HepG2 (cell line): Measurements from ENCODE around the gene SCAMP3. TPM values are rescaled to one million over a fixed set of nuclear protein-coding genes. Genes with fewer than 3 reads are reported as not detected.
A peak's percentile ranks its signal among the peaks of the same experiment; 100 is the strongest.

Experiments used
- CAMTA2 ChIP-seq: sonication (generic); formaldehyde crosslinking; IDR thresholded peaks from 2 replicates; pipeline ENCODE4 v1.4.0; 2020; ENCODE audit warnings: mild to moderate bottlenecking, missing genetic modification reagents, borderline replicate concordance
- SRSF1 ChIP-seq: fragments of 200-400 bp; formaldehyde crosslinking; optimal IDR thresholded peaks from 2 replicates; pipeline ENCODE3; 2017; ENCODE audit warnings: mild to moderate bottlenecking, low read depth, low read length, moderate library complexity
- ZNF10 ChIP-seq: sonication (generic); formaldehyde crosslinking; IDR thresholded peaks from 2 replicates; pipeline ENCODE4 v1.4.0; 2020; ENCODE audit warnings: mild to moderate bottlenecking, low read depth, missing genetic modification reagents, borderline replicate concordance
- ZNF138 ChIP-seq: sonication (generic); formaldehyde crosslinking; IDR thresholded peaks from 2 replicates; pipeline ENCODE4 v1.5.0; 2020; ENCODE audit warnings: mild to moderate bottlenecking, low read depth, missing genetic modification reagents
- ZNF563 ChIP-seq: sonication (generic); formaldehyde crosslinking; IDR thresholded peaks from 2 replicates; pipeline ENCODE4 v1.8.0; 2022; ENCODE audit warnings: mild to moderate bottlenecking, moderate library complexity, missing genetic modification reagents
- ZNF839 ChIP-seq: sonication (generic); formaldehyde crosslinking; IDR thresholded peaks from 2 replicates; pipeline ENCODE4 v1.4.0; 2020; ENCODE audit warnings: missing genetic modification reagents, mild to moderate bottlenecking, borderline replicate concordance
- polyA plus RNA-seq, 8 experiments: library from polyadenylated mRNA; depleted of rRNA in 3 of 8; stranded (reverse) in 7 of 8; unstranded in 1 of 8; fragments of >200 nt; fragmentation: Illumina TruSeq in 4 of 8; extraction: Trizol in 4 of 8; gene quantifications; 2 replicates each; pipeline versions ENCODE4 v1.2.1 to v1.2.3, GENCODE V29; 2011 to 2016; ENCODE audit warnings: low read depth in 4 of 8, missing spikeins in 1 of 8, mixed read lengths in 1 of 8; ENCODE audit not compliant: insufficient read depth in 1 of 8
- total RNA-seq, 5 experiments: library from RNA; depleted of rRNA; stranded (reverse); fragments of >200 nt; fragmentation: Illumina TruSeq; extraction: Trizol; gene quantifications; 2 replicates each; pipeline ENCODE4 v1.2.3, GENCODE V29; 2016; ENCODE audit warnings: low read depth in 1 of 5
- TF ChIP-seq, protein P1 (sequence below), 2 experiments: sonication (generic) in 1 of 2; formaldehyde crosslinking in 1 of 2; IDR thresholded peaks; 2 replicates each; pipeline versions ENCODE4 v1.6.1 to v1.9.0; 2014 to 2022; ENCODE audit warnings: antibody characterized with exemption in 1 of 2, borderline replicate concordance in 1 of 2, inconsistent platforms in 1 of 2, low read depth in 1 of 2, missing genetic modification reagents in 1 of 2
- TF ChIP-seq, protein P2 (sequence below): IDR thresholded peaks from 2 replicates; pipeline ENCODE4 v1.4.0; 2020; ENCODE audit warnings: mild to moderate bottlenecking, missing genetic modification reagents
- TF ChIP-seq, protein P3 (sequence below): sonication (generic); formaldehyde crosslinking; IDR thresholded peaks from 2 replicates; pipeline ENCODE4 v1.5.1; 2020; ENCODE audit warnings: missing genetic modification reagents, mild to moderate bottlenecking, borderline replicate concordance

SCAMP3 gene
- total and polyA plus RNA-seq, 2 of the 13 experiments (the other 11 are each of a cell fraction or from before 2014, with no cell fraction given) = 46.8 to 83.3 TPM

DNA sequence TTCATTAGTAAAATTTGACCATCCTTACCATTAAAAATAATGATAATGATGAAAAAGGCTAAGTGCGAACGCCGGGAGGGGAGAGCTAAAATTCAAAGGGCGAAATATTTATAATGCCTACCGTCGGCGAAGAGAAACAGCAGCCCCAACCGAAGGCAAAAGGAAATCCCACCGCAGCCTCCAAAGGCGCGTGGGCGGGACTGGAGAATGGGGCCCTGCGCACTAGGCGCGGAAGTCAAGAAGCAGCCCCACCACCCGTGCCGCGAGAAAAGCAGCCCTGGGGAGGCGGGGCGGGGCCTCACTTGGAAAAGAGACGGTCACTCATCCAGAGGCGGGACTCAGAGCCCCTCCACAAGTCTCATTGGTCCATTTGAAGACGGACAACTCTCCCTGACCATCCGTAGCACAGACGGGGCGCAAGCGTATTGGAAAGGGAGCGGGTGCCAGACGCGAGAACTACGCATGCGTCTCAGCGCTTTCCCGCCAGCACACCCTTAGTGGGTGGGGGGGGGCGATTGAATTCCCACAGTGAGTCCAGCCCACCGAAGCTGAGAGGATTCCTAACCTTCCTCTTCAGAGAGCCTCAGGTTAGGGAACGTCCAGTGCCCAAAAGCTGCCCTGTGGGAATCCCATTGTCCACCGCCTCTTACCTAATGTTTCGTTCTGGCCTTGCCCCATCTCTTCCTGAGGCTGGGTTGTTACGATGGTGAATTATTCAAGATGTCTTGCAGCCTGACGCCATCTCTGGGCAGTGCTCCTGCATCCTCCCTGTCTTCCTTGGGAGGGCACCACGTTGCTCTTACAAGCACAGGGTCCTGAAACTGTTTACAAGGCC is 34.7 kb downstream of the SCAMP3 start (continued):
- TF ChIP-seq ZNF138 = no peak
- no peak for TF ChIP-seq CAMTA2 (CRISPR knock-in tag)
- peak; percentile 60; the same call in 1 of the 2 replicates for TF ChIP-seq ZNF563 (CRISPR knock-in tag)
- TF ChIP-seq, protein P1, sequence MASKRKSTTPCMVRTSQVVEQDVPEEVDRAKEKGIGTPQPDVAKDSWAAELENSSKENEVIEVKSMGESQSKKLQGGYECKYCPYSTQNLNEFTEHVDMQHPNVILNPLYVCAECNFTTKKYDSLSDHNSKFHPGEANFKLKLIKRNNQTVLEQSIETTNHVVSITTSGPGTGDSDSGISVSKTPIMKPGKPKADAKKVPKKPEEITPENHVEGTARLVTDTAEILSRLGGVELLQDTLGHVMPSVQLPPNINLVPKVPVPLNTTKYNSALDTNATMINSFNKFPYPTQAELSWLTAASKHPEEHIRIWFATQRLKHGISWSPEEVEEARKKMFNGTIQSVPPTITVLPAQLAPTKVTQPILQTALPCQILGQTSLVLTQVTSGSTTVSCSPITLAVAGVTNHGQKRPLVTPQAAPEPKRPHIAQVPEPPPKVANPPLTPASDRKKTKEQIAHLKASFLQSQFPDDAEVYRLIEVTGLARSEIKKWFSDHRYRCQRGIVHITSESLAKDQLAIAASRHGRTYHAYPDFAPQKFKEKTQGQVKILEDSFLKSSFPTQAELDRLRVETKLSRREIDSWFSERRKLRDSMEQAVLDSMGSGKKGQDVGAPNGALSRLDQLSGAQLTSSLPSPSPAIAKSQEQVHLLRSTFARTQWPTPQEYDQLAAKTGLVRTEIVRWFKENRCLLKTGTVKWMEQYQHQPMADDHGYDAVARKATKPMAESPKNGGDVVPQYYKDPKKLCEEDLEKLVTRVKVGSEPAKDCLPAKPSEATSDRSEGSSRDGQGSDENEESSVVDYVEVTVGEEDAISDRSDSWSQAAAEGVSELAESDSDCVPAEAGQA (IDR thresholded peaks at IDR 0.05; ENCODE audit: low read depth) = no peak
- TF ChIP-seq, protein P1 (CRISPR knock-in tag; IDR thresholded peaks at IDR 0.05; ENCODE audit: borderline replicate concordance) = 0 out of 2 replicates have a peak, but pooled peaks have one; percentile 18
- no peak for TF ChIP-seq ZNF10 (CRISPR knock-in tag)
- peak; percentile 76 for TF ChIP-seq SRSF1
- no peak for TF ChIP-seq ZNF839 (CRISPR knock-in tag)
- TF ChIP-seq, protein P2, sequence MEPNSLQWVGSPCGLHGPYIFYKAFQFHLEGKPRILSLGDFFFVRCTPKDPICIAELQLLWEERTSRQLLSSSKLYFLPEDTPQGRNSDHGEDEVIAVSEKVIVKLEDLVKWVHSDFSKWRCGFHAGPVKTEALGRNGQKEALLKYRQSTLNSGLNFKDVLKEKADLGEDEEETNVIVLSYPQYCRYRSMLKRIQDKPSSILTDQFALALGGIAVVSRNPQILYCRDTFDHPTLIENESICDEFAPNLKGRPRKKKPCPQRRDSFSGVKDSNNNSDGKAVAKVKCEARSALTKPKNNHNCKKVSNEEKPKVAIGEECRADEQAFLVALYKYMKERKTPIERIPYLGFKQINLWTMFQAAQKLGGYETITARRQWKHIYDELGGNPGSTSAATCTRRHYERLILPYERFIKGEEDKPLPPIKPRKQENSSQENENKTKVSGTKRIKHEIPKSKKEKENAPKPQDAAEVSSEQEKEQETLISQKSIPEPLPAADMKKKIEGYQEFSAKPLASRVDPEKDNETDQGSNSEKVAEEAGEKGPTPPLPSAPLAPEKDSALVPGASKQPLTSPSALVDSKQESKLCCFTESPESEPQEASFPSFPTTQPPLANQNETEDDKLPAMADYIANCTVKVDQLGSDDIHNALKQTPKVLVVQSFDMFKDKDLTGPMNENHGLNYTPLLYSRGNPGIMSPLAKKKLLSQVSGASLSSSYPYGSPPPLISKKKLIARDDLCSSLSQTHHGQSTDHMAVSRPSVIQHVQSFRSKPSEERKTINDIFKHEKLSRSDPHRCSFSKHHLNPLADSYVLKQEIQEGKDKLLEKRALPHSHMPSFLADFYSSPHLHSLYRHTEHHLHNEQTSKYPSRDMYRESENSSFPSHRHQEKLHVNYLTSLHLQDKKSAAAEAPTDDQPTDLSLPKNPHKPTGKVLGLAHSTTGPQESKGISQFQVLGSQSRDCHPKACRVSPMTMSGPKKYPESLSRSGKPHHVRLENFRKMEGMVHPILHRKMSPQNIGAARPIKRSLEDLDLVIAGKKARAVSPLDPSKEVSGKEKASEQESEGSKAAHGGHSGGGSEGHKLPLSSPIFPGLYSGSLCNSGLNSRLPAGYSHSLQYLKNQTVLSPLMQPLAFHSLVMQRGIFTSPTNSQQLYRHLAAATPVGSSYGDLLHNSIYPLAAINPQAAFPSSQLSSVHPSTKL (CRISPR knock-in tag) = 0 out of 2 replicates have a peak, but pooled peaks have one; percentile 12
- TF ChIP-seq, protein P3, sequence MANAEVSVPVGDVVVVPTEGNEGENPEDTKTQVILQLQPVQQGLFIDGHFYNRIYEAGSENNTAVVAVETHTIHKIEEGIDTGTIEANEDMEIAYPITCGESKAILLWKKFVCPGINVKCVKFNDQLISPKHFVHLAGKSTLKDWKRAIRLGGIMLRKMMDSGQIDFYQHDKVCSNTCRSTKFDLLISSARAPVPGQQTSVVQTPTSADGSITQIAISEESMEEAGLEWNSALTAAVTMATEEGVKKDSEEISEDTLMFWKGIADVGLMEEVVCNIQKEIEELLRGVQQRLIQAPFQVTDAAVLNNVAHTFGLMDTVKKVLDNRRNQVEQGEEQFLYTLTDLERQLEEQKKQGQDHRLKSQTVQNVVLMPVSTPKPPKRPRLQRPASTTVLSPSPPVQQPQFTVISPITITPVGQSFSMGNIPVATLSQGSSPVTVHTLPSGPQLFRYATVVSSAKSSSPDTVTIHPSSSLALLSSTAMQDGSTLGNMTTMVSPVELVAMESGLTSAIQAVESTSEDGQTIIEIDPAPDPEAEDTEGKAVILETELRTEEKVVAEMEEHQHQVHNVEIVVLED (CRISPR knock-in tag) = peak; percentile 50; the same call in 1 of the 2 replicates
